ENCODE results near the gene NUMB. TPM values are rescaled to one million over a fixed set of nuclear protein-coding genes. Genes with fewer than 3 reads are reported as not detected.

NUMB gene
- total RNA-seq, 2 experiments from 2014 or later, result 35.7 to 54.9 TPM

DNA sequence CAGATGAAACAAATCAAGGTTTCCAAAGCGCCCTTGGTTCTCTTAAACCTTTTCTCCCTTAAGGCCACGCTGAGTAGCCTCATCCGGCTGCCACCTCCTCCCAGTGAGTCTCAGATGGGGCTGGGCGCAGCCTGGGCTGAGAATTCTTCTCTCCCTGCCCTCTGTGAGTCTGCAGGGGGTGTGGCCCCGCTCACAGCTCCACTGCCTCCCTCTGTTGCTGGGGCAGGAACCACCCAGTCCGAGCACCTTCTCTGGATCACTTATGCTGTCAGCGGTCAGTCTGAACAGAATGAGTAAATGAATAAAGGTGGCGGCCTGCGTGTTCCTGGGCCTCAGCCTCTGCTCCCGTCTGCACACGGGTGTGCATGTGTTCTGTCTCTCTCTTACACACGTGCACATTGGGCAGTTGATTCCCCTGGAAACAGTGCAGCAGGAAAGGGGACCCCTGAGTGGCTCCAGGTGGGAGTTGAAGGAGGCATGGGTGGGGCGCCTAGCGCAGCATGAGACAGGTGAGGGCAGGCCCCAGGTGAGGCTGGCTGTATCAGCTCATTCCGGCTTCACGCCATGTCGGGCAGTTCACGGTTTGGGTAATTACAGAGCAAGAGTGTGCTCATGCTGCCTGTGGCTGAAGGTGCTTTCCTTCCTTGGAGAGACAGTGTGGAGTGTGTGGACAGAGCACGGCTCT is 216.7 kb downstream of the NUMB start:
- H3K4me1 Mint-ChIP-seq, result peaks cover 13% of the 10 kb centered on the region
- DNase-seq (no peak), ATAC-seq (no peak)
- intact Hi-C loops (cut with DNase I, micrococcal nuclease), result no loop called here
- CTCF ChIA-PET, result interaction anchor here (0.5 kb wide), 1 partner anchor 259 kb away, joined by 4 read pairs; no protein-coding TSS in a partner anchor
- no peak overlapping the region for H3K27ac Mint-ChIP-seq
- peaks cover 52% of the 10 kb centered on the region for H3K27me3 Mint-ChIP-seq
- H3K36me3 Mint-ChIP-seq (ENCODE audit: low read depth), result no peaks in the 10 kb centered on the region
- H3K9me3 Mint-ChIP-seq (ENCODE audit: low read depth), result no peaks in the 10 kb centered on the region
- POLR2A ChIA-PET, result no interaction called here
- H3K4me3 Mint-ChIP-seq, result no peak overlapping the region

DNA sequence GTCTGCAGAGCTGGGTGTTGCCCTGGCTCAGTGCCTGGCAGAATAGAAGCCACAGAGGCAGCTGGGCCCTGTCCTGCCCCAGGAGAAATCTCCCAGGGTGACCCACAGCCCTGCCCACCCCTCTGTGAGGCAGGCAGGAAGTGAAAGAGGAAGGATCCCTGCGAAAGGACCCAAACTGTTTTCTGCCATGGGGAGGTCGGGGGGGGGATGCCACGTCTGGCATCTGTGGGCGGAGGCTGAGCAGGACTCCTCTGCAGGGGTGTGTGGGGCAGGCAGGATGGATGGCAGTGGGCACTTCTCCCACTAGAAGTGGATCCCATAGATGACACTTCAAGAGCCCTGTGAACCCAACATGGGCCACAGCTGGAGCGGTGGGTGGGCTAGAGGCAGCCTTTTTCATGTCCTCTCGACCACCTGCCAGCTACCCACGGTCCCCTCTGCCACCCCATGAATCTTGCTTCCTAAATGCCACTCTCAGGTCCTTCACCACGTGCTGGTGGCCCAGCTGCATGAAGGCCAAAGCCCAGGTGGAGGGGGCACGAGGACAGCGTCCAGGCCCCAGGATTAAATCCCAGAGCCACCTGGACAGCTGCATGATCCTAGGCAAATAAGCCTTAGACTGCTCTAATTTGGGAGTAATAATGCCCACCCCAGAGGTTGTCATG is 217.4 kb downstream of the NUMB start:
- intact Hi-C loops (cut with DNase I, micrococcal nuclease), result no loop called here
- DNase-seq (no peak), ATAC-seq (no peak)
- H3K9me3 Mint-ChIP-seq (ENCODE audit: low read depth), result no peaks in the 10 kb centered on the region
- no peaks in the 10 kb centered on the region for H3K36me3 Mint-ChIP-seq (ENCODE audit: low read depth)
- POLR2A ChIA-PET, result no interaction called here
- CTCF ChIA-PET, result no interaction called here
- H3K27ac Mint-ChIP-seq, result no peak overlapping the region
- peaks cover 11% of the 10 kb centered on the region for H3K4me1 Mint-ChIP-seq
- peaks cover 56% of the 10 kb centered on the region for H3K27me3 Mint-ChIP-seq
- H3K4me3 Mint-ChIP-seq, result no peak overlapping the region

DNA sequence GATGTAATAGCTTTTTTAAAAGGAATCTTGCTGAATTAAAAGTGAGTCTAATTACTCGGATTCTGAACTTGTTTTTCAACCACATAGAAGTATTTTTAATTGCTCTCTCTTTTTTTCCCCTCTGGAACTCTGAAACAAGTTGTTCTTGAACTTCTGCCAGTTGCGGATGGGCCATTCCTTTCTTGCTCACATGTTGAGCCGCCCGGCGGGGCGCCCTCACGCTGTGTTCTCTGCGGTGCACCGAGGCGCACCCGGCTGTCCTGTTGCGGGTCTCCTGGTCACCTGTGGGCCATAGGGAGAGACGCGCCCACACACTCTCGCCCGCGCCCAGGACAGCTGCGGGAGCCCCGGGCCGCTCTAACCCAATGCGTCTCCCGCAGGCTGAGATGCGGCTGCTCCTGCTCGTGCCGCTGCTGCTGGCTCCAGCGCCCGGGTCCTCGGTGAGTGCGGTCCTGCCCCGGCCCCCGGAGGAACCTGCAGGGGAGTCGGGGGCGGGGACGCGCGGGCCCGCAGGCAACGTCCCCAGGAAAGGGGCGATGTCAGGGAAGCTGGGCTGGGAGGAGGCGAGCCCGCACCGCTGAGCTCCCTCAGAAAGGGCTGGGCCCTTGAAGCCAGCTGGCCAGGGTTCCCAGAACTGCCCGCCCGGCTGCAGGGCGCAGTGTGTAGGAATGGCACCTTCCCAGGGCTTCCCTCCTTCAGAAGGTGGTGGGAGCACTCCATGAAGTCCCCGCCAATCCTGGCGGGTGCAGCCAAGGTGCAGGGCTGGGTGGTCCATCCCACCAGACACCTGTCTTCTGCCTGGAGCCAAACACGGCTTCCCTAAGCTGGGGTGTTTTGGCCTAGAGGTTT is 218.7 kb downstream of the NUMB start:
- H3K27me3 Mint-ChIP-seq, result peaks cover 64% of the 10 kb centered on the region
- peaks cover 11% of the 10 kb centered on the region for H3K4me1 Mint-ChIP-seq
- H3K4me3 Mint-ChIP-seq, result no peak overlapping the region
- no peak for DNase-seq
- H3K9me3 Mint-ChIP-seq (ENCODE audit: low read depth), result no peaks in the 10 kb centered on the region
- POLR2A ChIA-PET, result no interaction called here
- no peak for ATAC-seq
- intact Hi-C loops (cut with DNase I, micrococcal nuclease), result loop anchor here in 1 of 2 experiments (5.0 kb wide), 1 partner anchor 233 kb away; no protein-coding TSS in a partner anchor
- CTCF ChIA-PET, result interaction anchor here (0.9 kb wide), 1 partner anchor 232 kb away, joined by 3 read pairs; no protein-coding TSS in a partner anchor
- H3K36me3 Mint-ChIP-seq (ENCODE audit: low read depth), result no peaks in the 10 kb centered on the region
- H3K27ac Mint-ChIP-seq, result no peak overlapping the region

DNA sequence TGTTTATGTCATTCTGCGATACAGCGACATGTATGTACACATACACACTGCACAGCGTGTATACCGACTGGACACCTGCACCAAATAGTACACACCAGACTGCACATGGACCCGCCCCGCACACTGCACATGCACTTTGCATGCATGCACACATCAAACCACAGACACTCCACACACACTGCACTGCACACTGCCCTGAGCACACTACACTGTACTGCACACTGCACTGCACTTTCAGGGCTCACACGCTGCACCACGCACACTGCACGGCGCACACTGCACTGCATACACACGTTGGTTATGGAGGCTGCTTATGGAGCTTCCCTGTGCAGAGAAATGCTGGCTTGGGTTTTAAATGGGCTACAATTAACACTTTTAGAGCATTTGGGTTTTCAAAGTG is 219.4 kb downstream of the NUMB start:
- Mint-ChIP-seq H3K9me3 (ENCODE audit: low read depth) (no peaks in the 10 kb centered on the region), H3K27ac (no peak overlapping the region), H3K4me1 (peaks cover 11% of the 10 kb centered on the region), H3K36me3 (ENCODE audit: low read depth) (no peaks in the 10 kb centered on the region), H3K4me3 (no peak overlapping the region), H3K27me3 (peaks cover 69% of the 10 kb centered on the region)
- no peak for ATAC-seq
- intact Hi-C loops (cut with DNase I, micrococcal nuclease), result loop anchor here in 1 of 2 experiments (5.0 kb wide), 1 partner anchor 233 kb away; no protein-coding TSS in a partner anchor
- CTCF ChIA-PET, result no interaction called here
- POLR2A ChIA-PET, result interaction anchor here (0.6 kb wide), 1 partner anchor 253 kb away, joined by 3 read pairs; no protein-coding TSS in a partner anchor
- DNase-seq, result no peak

GRCh38 chr14:73238424-73238852 is 219.9 kb downstream of the NUMB start:
- intact Hi-C loops (cut with DNase I, micrococcal nuclease), result loop anchor here in 1 of 2 experiments (5.0 kb wide), 1 partner anchor 234 kb away; no protein-coding TSS in a partner anchor
- Mint-ChIP-seq H3K4me3 (no peak overlapping the region), H3K36me3 (ENCODE audit: low read depth) (no peaks in the 10 kb centered on the region), H3K27ac (no peak overlapping the region), H3K4me1 (peaks cover 11% of the 10 kb centered on the region), H3K27me3 (peaks cover 70% of the 10 kb centered on the region), H3K9me3 (ENCODE audit: low read depth) (no peaks in the 10 kb centered on the region)
- ATAC-seq, result peak; percentile 31
- peak; percentile 37 for DNase-seq
- ChIA-PET POLR2A (interaction anchor here (0.6 kb wide), 1 partner anchor 253 kb away, joined by 3 read pairs; no protein-coding TSS in a partner anchor), CTCF (no interaction called here)

DNA sequence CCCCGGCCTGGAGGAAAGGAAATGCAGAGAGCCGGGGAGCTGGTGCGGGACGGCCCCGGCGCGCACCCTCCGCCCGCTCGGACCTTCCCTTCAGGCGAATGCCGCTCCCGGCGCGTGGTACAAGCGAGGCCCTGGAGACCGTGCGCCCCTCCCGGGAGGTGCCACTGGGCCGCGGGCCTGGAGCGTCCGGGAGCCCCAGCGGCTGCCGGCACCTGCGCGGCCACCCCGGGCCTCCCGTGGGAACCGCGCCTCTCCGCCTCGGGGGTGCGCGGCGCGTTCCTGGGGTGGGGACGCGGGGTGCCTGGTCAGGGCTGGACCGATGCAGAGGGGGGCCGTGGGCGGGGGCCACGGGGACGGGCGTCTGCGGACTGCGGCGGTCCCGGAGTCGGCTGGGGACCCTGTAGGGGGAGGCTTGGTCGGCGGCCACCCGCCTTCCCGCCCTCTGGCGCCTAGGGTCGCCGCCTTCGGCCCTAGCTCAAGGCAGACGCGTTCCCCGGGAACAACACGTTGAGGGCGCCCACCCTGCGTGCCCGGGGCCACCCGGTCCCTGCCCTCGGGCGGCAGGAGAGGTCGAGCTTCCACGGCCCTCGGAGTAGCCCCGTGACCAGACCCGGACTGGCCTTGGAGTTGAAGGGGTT is 220.4 kb downstream of the NUMB start:
- no peak overlapping the region for H3K4me3 Mint-ChIP-seq
- peaks cover 70% of the 10 kb centered on the region for H3K27me3 Mint-ChIP-seq
- peaks cover 11% of the 10 kb centered on the region for H3K4me1 Mint-ChIP-seq
- ChIA-PET CTCF (no interaction called here), POLR2A (no interaction called here)
- DNase-seq (no peak), ATAC-seq (peak; percentile 11)
- intact Hi-C loops (cut with DNase I, micrococcal nuclease), result loop anchor here in 1 of 2 experiments (5.0 kb wide), 1 partner anchor 234 kb away; no protein-coding TSS in a partner anchor
- no peaks in the 10 kb centered on the region for H3K36me3 Mint-ChIP-seq (ENCODE audit: low read depth)
- no peaks in the 10 kb centered on the region for H3K9me3 Mint-ChIP-seq (ENCODE audit: low read depth)
- no peak overlapping the region for H3K27ac Mint-ChIP-seq

DNA sequence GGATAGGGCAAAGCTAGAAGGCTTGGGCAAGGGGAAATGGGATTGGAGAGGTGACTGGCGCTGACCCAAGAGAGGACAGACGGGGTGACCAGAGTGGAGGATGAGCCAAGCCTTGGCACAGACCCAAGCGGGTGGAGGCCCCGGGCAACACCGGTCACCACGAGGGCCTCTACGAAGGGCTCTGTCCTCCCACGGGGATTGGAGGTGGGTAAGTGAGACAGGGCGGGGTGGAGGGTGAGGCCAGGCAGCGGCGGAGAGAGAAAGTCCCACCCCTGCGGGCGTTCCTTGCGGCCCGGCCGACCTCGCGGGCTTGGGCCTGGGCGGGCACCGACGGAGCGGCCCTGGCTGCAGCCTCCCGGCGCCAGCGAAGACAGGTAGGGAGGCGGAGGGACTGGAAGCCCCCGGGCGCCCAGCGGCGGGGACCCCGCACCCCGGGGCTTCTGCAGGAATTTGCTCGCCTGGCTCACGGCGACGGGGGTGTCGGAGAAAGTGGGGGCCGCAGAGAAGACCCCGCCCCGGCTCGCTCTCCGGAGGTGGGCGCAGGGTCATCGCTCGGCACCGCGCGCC is 221.0 kb downstream of the NUMB start, which contains the start of gene PAPLN:
Gene PAPLN, plus strand, starts transcription at position 288 of the 567 bp plus-strand sequence. CDS start 2,273 bp downstream, outside the sequence.
- no peaks in the 10 kb centered on the region for H3K36me3 Mint-ChIP-seq (ENCODE audit: low read depth)
- ChIA-PET POLR2A (no interaction called here), CTCF (no interaction called here)
- peak within 1 kb of the TSS; percentile 18 for H3K4me3 Mint-ChIP-seq
- H3K4me1 Mint-ChIP-seq, result peaks cover 11% of the 10 kb centered on the region
- intact Hi-C loops (cut with DNase I, micrococcal nuclease), result loop anchor here in 1 of 2 experiments (5.0 kb wide), 1 partner anchor 235 kb away; no protein-coding TSS in a partner anchor
- no peak within 1 kb of the TSS for H3K27ac Mint-ChIP-seq
- peak; percentile 14 for ATAC-seq
- peaks cover 68% of the 10 kb centered on the region for H3K27me3 Mint-ChIP-seq
- DNase-seq, result no peak
- H3K9me3 Mint-ChIP-seq (ENCODE audit: low read depth), result no peaks in the 10 kb centered on the region

DNA sequence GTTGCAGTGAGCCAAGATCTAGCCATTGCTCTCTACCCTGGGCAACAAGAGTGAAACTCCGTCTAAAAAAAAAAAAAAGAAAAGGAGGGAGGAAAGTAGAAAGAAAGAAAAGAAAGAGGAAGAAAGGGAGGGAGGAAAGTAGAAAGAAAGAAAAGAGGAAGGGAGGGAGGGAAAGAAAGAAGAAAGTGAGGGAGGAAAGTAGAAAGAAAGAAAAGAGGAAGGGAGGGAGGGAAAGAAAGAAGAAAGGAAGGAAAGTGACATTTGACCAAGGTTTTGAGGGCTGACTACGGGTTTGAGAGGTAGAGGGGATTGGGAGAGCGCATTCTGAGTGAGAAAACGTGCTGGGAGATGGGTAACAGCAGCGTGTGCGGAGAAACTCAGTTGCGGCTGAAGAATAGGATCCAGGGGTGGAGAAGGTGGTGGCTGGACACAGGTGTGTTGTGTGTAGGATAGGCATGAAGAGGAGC is 221.6 kb downstream of the NUMB start:
- Mint-ChIP-seq H3K27ac (no peak overlapping the region), H3K9me3 (ENCODE audit: low read depth) (no peaks in the 10 kb centered on the region), H3K4me3 (peak overlapping the region; percentile 18), H3K4me1 (peaks cover 11% of the 10 kb centered on the region), H3K27me3 (peaks cover 65% of the 10 kb centered on the region), H3K36me3 (ENCODE audit: low read depth) (no peaks in the 10 kb centered on the region)
- no peak for DNase-seq
- intact Hi-C loops (cut with DNase I, micrococcal nuclease), result loop anchor here in 1 of 2 experiments (5.0 kb wide), 1 partner anchor 236 kb away; no protein-coding TSS in a partner anchor
- ATAC-seq, result no peak
- ChIA-PET POLR2A (no interaction called here), CTCF (no interaction called here)

- Mint-ChIP-seq H3K36me3 (ENCODE audit: low read depth) (no peaks in the 10 kb centered on the region), H3K4me1 (peaks cover 11% of the 10 kb centered on the region), H3K4me3 (no peak overlapping the region), H3K9me3 (ENCODE audit: low read depth) (no peaks in the 10 kb centered on the region), H3K27me3 (peaks cover 59% of the 10 kb centered on the region), H3K27ac (no peak overlapping the region)
- ChIA-PET CTCF (no interaction called here), POLR2A (no interaction called here)
- DNase-seq (no peak), ATAC-seq (no peak)
- intact Hi-C loops (cut with DNase I, micrococcal nuclease), result loop anchor here in 1 of 2 experiments (5.0 kb wide), 1 partner anchor 236 kb away; no protein-coding TSS in a partner anchor
Observed at GRCh38 chr14:73236157-73236556, 222.2 kb downstream of the NUMB start.

GRCh38 chr14:73235531-73236155 is 222.7 kb downstream of the NUMB start:
- H3K27me3 Mint-ChIP-seq, result peaks cover 54% of the 10 kb centered on the region
- no peaks in the 10 kb centered on the region for H3K36me3 Mint-ChIP-seq (ENCODE audit: low read depth)
- intact Hi-C loops (cut with DNase I, micrococcal nuclease), result loop anchor here in 1 of 2 experiments (5.0 kb wide), 1 partner anchor 237 kb away; no protein-coding TSS in a partner anchor
- H3K4me3 Mint-ChIP-seq, result no peak overlapping the region
- ATAC-seq (no peak), DNase-seq (no peak)
- ChIA-PET POLR2A (interaction anchor here (0.6 kb wide), 1 partner anchor 58 kb away, joined by 4 read pairs; no protein-coding TSS in a partner anchor), CTCF (interaction anchor here (0.6 to 0.7 kb wide), 2 partner anchors 84 to 237 kb away, joined by 3 to 5 read pairs; no protein-coding TSS in a partner anchor)
- no peak overlapping the region for H3K27ac Mint-ChIP-seq
- peaks cover 11% of the 10 kb centered on the region for H3K4me1 Mint-ChIP-seq
- H3K9me3 Mint-ChIP-seq (ENCODE audit: low read depth), result no peaks in the 10 kb centered on the region
